HUES64 (cell line): ENCODE results near the gene SRCAP.

Experiments used
- H3K27ac ChIP-seq: 2 replicates; pipeline ENCODE4 v1.7.0; 2013; ENCODE audit warnings: low read depth, low read length, inconsistent platforms
- H3K27me3 ChIP-seq: 2 replicates; pipeline ENCODE4 v1.6.1; 2013; ENCODE audit warnings: mild to moderate bottlenecking, low read length; ENCODE audit not compliant: insufficient read depth
- H3K36me3 ChIP-seq: 2 replicates; pipeline ENCODE4 v1.6.1; 2013; ENCODE audit warnings: mild to moderate bottlenecking, low read length; ENCODE audit not compliant: insufficient read depth
- H3K4me1 ChIP-seq: 2 replicates; pipeline ENCODE4 v1.6.1; 2013; ENCODE audit warnings: mild to moderate bottlenecking, low read length, moderate library complexity; ENCODE audit not compliant: insufficient read depth
- H3K4me3 ChIP-seq: 2 replicates; pipeline ENCODE4 v1.5.1; 2013; ENCODE audit warnings: mild to moderate bottlenecking, low read length, moderate library complexity
- H3K9ac ChIP-seq: 2 replicates; pipeline ENCODE4 v1.6.1; 2013; ENCODE audit warnings: mild to moderate bottlenecking, low read depth, low read length
- H3K9me3 ChIP-seq: 2 replicates; pipeline ENCODE4 v1.6.1; 2013; ENCODE audit warnings: low read depth, low read length; ENCODE audit not compliant: insufficient read depth
- WGBS: fragments of 150-250, 120-280 bp; methylation state at CpG from one replicate; pipeline ENCODE4 v1.1.7; 2013; ENCODE audit warnings: missing lambda C conversion rate; 5-methylcytosine and 5-hydroxymethylcytosine counted together

Gene SRCAP

GRCh38 chr16:30656974-30657865, 41.8 kb upstream of the SRCAP start:
- Histone ChIP-seq H3K27ac (no peak overlapping the region; the same call in 1 of the 2 replicates), H3K4me3 (peak overlapping the region; percentile 58), H3K27me3 (peaks cover 45% of the 10 kb centered on the region), H3K36me3 (peaks cover 18% of the 10 kb centered on the region), H3K9ac (no peak overlapping the region), H3K9me3 (no peaks in the 10 kb centered on the region), H3K4me1 (peaks cover 5% of the 10 kb centered on the region; the same call in 1 of the 2 replicates)
- 48% methylated on average over 31 of the region's 32 CpGs for WGBS

GRCh38 chr16:30657866-30658730, 40.9 kb upstream of the SRCAP start, which contains the start of gene FBRS:
Gene FBRS, plus strand, starts transcription at chr16:30658431. Its CDS starts 1,088 bp downstream, at chr16:30659519.
- peaks cover 24% of the 10 kb centered on the region for H3K36me3 ChIP-seq
- under 1% methylated on average over 85 of the region's 86 CpGs for WGBS
- H3K9me3 ChIP-seq, result no peaks in the 10 kb centered on the region
- H3K27me3 ChIP-seq, result peaks cover 46% of the 10 kb centered on the region
- peak within 1 kb of the TSS; percentile 95 for H3K27ac ChIP-seq
- H3K4me3 ChIP-seq, result peak within 1 kb of the TSS; percentile 80
- H3K4me1 ChIP-seq, result peaks cover 5% of the 10 kb centered on the region; the same call in 1 of the 2 replicates
- H3K9ac ChIP-seq, result peak within 1 kb of the TSS; percentile 75

GRCh38 chr16:30658731-30659506, 40.1 kb upstream of the SRCAP start:
- under 1% methylated on average over 64 of the region's 64 CpGs for WGBS
- H3K9me3 ChIP-seq, result no peaks in the 10 kb centered on the region
- H3K4me3 ChIP-seq, result peak overlapping the region; percentile 80
- H3K9ac ChIP-seq, result peak overlapping the region; percentile 75
- H3K27ac ChIP-seq, result peak overlapping the region; percentile 95
- H3K4me1 ChIP-seq, result peaks cover 5% of the 10 kb centered on the region; the same call in 1 of the 2 replicates
- peaks cover 54% of the 10 kb centered on the region for H3K27me3 ChIP-seq
- H3K36me3 ChIP-seq, result peaks cover 31% of the 10 kb centered on the region

GRCh38 chr16:30659507-30660423, 39.2 kb upstream of the SRCAP start:
- Histone ChIP-seq H3K9me3 (no peaks in the 10 kb centered on the region), H3K27ac (peak overlapping the region; percentile 95; the same call in 1 of the 2 replicates), H3K36me3 (peaks cover 31% of the 10 kb centered on the region), H3K27me3 (peaks cover 53% of the 10 kb centered on the region), H3K4me3 (peak overlapping the region; percentile 80), H3K9ac (peak overlapping the region; percentile 75), H3K4me1 (peaks cover 5% of the 10 kb centered on the region; the same call in 1 of the 2 replicates)
- 11% methylated on average over 84 of the region's 84 CpGs for WGBS

GRCh38 chr16:30660424-30661261, 38.3 kb upstream of the SRCAP start:
- Histone ChIP-seq H3K4me3 (peak overlapping the region; percentile 80; the same call in 1 of the 2 replicates), H3K27me3 (peaks cover 61% of the 10 kb centered on the region), H3K4me1 (peaks cover 5% of the 10 kb centered on the region; the same call in 1 of the 2 replicates), H3K9ac (no peak overlapping the region), H3K36me3 (peaks cover 35% of the 10 kb centered on the region), H3K27ac (no peak overlapping the region), H3K9me3 (no peaks in the 10 kb centered on the region)
- 86% methylated on average over 21 of the region's 21 CpGs for WGBS

- Histone ChIP-seq H3K27ac (no peak overlapping the region), H3K4me1 (peaks cover 5% of the 10 kb centered on the region; the same call in 1 of the 2 replicates), H3K36me3 (peaks cover 47% of the 10 kb centered on the region), H3K27me3 (peaks cover 70% of the 10 kb centered on the region), H3K4me3 (no peak overlapping the region), H3K9ac (no peak overlapping the region), H3K9me3 (no peaks in the 10 kb centered on the region)
- 93% methylated on average over 17 of the region's 17 CpGs for WGBS
These were observed 36.5 kb upstream of the SRCAP start for GRCh38 chr16:30662449-30662848.

- Histone ChIP-seq H3K4me3 (no peak overlapping the region), H3K9ac (no peak overlapping the region), H3K9me3 (no peaks in the 10 kb centered on the region), H3K36me3 (peaks cover 49% of the 10 kb centered on the region), H3K4me1 (peaks cover 5% of the 10 kb centered on the region; the same call in 1 of the 2 replicates), H3K27ac (no peak overlapping the region), H3K27me3 (peaks cover 76% of the 10 kb centered on the region)
- 95% methylated on average over 8 of the region's 8 CpGs for WGBS
These were observed 35.9 kb upstream of the SRCAP start for GRCh38 chr16:30663038-30663437.

GRCh38 chr16:30663820-30664219, 35.2 kb upstream of the SRCAP start:
- no peak overlapping the region for H3K27ac ChIP-seq
- peaks cover 83% of the 10 kb centered on the region for H3K27me3 ChIP-seq
- peaks cover 51% of the 10 kb centered on the region for H3K36me3 ChIP-seq
- H3K4me1 ChIP-seq, result peaks cover 5% of the 10 kb centered on the region; the same call in 1 of the 2 replicates
- H3K9ac ChIP-seq, result no peak overlapping the region
- H3K4me3 ChIP-seq, result no peak overlapping the region
- 92% methylated on average over 9 of the region's 9 CpGs for WGBS
- no peaks in the 10 kb centered on the region for H3K9me3 ChIP-seq

- H3K9ac ChIP-seq, result no peak overlapping the region
- no peaks in the 10 kb centered on the region for H3K9me3 ChIP-seq
- H3K36me3 ChIP-seq, result peaks cover 51% of the 10 kb centered on the region
- H3K4me3 ChIP-seq, result no peak overlapping the region
- 92% methylated on average over 15 of the region's 15 CpGs for WGBS
- peaks cover 5% of the 10 kb centered on the region; the same call in 1 of the 2 replicates for H3K4me1 ChIP-seq
- H3K27me3 ChIP-seq, result peaks cover 87% of the 10 kb centered on the region
- no peak overlapping the region for H3K27ac ChIP-seq
These were observed 34.3 kb upstream of the SRCAP start for GRCh38 chr16:30664616-30665109.
